ENCODE measurements around the gene PNN. TPM values are rescaled to one million over a fixed set of nuclear protein-coding genes. Genes with fewer than 3 reads are reported as not detected.
"Not testable (repeated sequence)": the region's sequence is repeated elsewhere in the genome, so short reads cannot be mapped to it uniquely, and the experiment has no call there.

Gene PNN
- total RNA-seq, 4 donors from 2014 or later, result 9.2 to 16.2 (median 13.7) TPM

DNA sequence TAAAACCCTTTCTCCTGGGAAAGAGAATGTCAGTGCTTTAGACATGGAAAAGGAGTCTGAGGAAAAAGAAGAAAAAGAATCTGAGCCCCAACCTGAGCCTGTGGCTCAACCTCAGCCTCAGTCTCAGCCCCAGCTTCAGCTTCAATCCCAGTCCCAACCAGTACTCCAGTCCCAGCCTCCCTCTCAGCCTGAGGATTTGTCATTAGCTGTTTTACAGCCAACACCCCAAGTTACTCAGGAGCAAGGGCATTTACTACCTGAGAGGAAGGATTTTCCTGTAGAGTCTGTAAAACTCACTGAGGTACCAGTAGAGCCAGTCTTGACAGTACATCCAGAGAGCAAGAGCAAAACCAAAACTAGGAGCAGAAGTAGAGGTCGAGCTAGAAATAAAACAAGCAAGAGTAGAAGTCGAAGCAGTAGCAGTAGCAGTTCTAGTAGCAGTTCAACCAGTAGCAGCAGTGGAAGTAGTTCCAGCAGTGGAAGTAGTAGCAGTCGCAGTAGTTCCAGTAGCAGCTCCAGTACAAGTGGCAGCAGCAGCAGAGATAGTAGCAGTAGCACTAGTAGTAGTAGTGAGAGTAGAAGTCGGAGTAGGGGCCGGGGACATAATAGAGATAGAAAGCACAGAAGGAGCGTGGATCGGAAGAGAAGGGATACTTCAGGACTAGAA, 6.1 kb downstream of the PNN start:
- intact Hi-C loops (cut with DNase I; ENCODE audit: low total_unique reads) (no loop called here), in situ Hi-C loops (cut with MboI; ENCODE audit: low sequenced_read_pairs in 4 of 4) (no loop called here)
- DNase-seq, result no peak
- Histone ChIP-seq H3K36me3 (peaks cover 0 to 87% of the 10 kb centered on the region in 2 donors), H3K4me1 (peaks cover 9 to 15% of the 10 kb centered on the region in 2 donors), H3K9me3 (no peaks in the 10 kb centered on the region), H3K27ac (no peak overlapping the region), H3K27me3 (no peaks in the 10 kb centered on the region), H3K4me3 (no peak overlapping the region)
- no peak for ATAC-seq
- TF ChIP-seq POLR2A (IDR thresholded peaks at IDR 0.05) (no peak), CTCF (IDR thresholded peaks at IDR 0.05 in 4 of 5, conservative IDR thresholded peaks at IDR 0.05 in 1 of 5) (no peak)

GRCh38 chr14:39181693-39182047, 6.6 kb downstream of the PNN start:
- TF ChIP-seq CTCF (IDR thresholded peaks at IDR 0.05 in 4 of 5, conservative IDR thresholded peaks at IDR 0.05 in 1 of 5), result no peak
- TF ChIP-seq POLR2A (IDR thresholded peaks at IDR 0.05), result no peak

GRCh38 chr14:39182770-39183684, 8.0 kb downstream of the PNN start:
- H3K36me3 ChIP-seq, result peaks cover 0 to 72% of the 10 kb centered on the region in 2 donors
- in situ Hi-C loops (cut with MboI; ENCODE audit: low sequenced_read_pairs in 4 of 4) (no loop called here), intact Hi-C loops (cut with DNase I; ENCODE audit: low total_unique reads) (no loop called here)
- H3K4me1 ChIP-seq, result no peaks in the 10 kb centered on the region
- H3K4me3 ChIP-seq, result no peak overlapping the region
- ATAC-seq (no peak), DNase-seq (no peak)
- no peaks in the 10 kb centered on the region for H3K27me3 ChIP-seq
- TF ChIP-seq CTCF (IDR thresholded peaks at IDR 0.05 in 4 of 5, conservative IDR thresholded peaks at IDR 0.05 in 1 of 5), result no peak
- TF ChIP-seq POLR2A (IDR thresholded peaks at IDR 0.05), result no peak
- no peaks in the 10 kb centered on the region for H3K9me3 ChIP-seq
- H3K27ac ChIP-seq, result no peak overlapping the region

More at GRCh38 chr14:39181693-39182047, 6.6 kb downstream of the PNN start:
- Histone ChIP-seq H3K4me1 (peaks cover 3 to 10% of the 10 kb centered on the region in 2 donors), H3K27ac (no peak overlapping the region), H3K4me3 (no peak overlapping the region), H3K27me3 (no peaks in the 10 kb centered on the region), H3K36me3 (peaks cover 0 to 85% of the 10 kb centered on the region in 2 donors), H3K9me3 (no peaks in the 10 kb centered on the region)
- ATAC-seq, result no peak
- intact Hi-C loops (cut with DNase I; ENCODE audit: low total_unique reads), result no loop called here
- in situ Hi-C loops (cut with MboI; ENCODE audit: low sequenced_read_pairs in 4 of 4), result no loop called here
- DNase-seq, result no peak

GRCh38 chr14:39183685-39184003, 8.6 kb downstream of the PNN start:
- H3K9me3 ChIP-seq; H3K27ac ChIP-seq; DNase-seq; in situ Hi-C loops (cut with MboI; ENCODE audit: low sequenced_read_pairs in 4 of 4); H3K4me3 ChIP-seq; H3K4me1 ChIP-seq; H3K27me3 ChIP-seq; intact Hi-C loops (cut with DNase I; ENCODE audit: low total_unique reads); ATAC-seq: not testable (repeated sequence)
- H3K36me3 ChIP-seq, result peaks cover 0 to 65% of the 10 kb centered on the region in 2 donors

DNA sequence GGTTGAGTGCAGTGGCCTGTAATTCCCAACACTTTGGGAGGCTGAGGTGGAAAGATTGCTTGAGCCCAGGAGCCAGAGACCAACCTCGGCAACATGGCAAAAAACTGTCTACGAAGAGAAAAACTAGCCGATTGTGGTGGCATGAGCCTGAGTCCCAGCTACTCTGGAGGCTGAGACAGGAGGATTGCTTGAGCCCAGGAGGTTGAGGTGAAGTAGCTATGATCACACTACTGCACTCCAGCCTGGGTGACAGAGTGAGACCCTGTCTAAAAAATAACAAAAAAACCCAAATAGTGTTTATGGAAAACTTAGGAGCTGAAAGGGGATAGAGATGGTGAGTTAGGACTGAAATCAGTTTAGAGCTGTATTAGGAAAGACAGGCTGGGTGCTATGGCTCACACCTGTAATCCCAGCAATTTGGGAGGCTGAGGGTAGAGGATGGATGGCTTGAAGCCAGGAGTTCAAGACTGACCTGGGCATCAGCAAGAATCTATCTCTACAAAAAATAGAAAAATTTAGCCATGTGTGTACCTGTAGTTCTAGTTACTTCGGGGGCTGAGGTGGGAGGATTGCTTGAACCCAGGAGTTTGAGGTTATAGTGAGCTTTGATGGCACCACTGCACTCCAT, 9.7 kb downstream of the PNN start:
- in situ Hi-C loops (cut with MboI; ENCODE audit: low sequenced_read_pairs in 4 of 4) (no loop called here), intact Hi-C loops (cut with DNase I; ENCODE audit: low total_unique reads) (no loop called here)
- DNase-seq (no peak), ATAC-seq (no peak)
- Histone ChIP-seq H3K27me3 (no peaks in the 10 kb centered on the region), H3K36me3 (peaks cover 0 to 54% of the 10 kb centered on the region in 2 donors), H3K4me1 (no peaks in the 10 kb centered on the region), H3K9me3 (no peaks in the 10 kb centered on the region), H3K4me3 (no peak overlapping the region), H3K27ac (no peak overlapping the region)
- TF ChIP-seq POLR2A (IDR thresholded peaks at IDR 0.05), result no peak
- TF ChIP-seq CTCF (IDR thresholded peaks at IDR 0.05 in 4 of 5, conservative IDR thresholded peaks at IDR 0.05 in 1 of 5), result no peak
